Measurements from ENCODE around the gene SH3BGRL3. TPM values are rescaled to one million over a fixed set of nuclear protein-coding genes. Genes with fewer than 3 reads are reported as not detected.

SH3BGRL3 gene
- total RNA-seq, 2 donors from 2014 or later = 38.2 to 43.1 TPM

DNA sequence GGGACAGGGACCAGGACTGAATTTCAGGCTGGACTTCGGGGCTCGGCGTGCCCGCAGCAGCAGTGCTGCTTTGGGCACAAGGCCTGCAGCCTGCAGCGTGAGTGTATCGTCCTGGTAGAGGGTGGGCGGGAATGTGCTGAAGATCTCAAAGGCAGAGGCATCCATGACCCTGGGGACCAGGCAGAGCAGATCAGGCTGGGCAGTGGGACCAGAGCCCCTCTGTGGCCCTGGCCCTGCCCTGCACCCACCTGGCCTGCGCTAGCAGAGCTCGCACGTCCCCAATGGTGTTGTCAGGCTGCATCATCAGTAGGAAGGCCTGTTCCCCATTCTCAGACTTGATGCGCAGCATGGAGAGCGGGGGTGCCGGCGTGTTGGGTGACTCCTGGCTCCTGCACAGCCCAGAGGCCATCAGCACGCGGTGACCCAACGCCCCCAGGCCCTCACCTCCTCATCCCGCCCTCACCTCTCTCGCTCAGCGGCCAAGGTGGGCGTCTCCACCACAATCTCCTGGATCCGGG lies 2.6 kb downstream of the SH3BGRL3 start:
- TF ChIP-seq POLR2A (IDR thresholded peaks at IDR 0.05) (no peak), CTCF (IDR thresholded peaks at IDR 0.05) (no peak)
- no peaks in the 10 kb centered on the region for H3K27me3 ChIP-seq
- no peaks in the 10 kb centered on the region for H3K36me3 ChIP-seq (replicated peaks in 1 of 2; ENCODE audit: insufficient read depth in 1 of 2, low read depth in 2 of 2)
- peaks cover 55% of the 10 kb centered on the region for H3K4me1 ChIP-seq
- DNase-seq (no peak), ATAC-seq (no peak)
- H3K9me3 ChIP-seq = no peaks in the 10 kb centered on the region
- 84 to 89% methylated on average over 14 to 21 of the region's 22 CpGs for WGBS, 2 donors
- intact Hi-C loops (cut with DNase I) = no loop called here
- H3K27ac ChIP-seq = peak overlapping the region in 1 of 4 donors; percentile 1
- H3K4me3 ChIP-seq = no peak overlapping the region

DNA sequence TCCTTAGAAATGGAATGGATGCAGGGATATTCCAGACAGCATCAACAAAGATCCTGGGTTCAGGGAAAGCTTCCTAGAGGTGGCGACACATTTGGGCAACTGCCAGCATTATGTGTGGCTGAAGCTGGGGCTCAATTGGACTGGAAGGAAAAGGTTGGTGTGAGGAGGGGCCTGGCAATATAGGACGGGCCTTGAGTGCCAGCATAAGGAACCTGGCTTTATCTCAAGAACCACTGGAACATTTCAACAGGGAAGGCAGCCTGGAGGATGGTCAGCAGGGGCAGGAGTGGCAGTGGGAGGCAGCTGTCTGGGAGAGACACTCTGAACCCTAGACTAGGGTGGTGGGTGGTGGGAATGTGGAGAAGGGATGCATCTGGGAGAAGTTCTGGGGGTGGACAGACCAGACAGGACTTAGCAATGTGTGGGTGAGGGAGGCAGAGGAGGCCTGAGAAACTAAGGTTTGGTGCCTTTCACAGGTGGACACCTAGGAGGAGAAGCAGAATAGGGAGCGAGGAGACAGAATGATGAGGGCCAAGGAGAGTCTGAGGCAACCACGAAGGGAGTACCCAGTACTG lies 3.5 kb downstream of the SH3BGRL3 start:
- Histone ChIP-seq H3K27me3 (no peaks in the 10 kb centered on the region), H3K27ac (peak overlapping the region in 1 of 4 donors; percentile 24), H3K36me3 (replicated peaks in 1 of 2; ENCODE audit: insufficient read depth in 1 of 2, low read depth in 2 of 2) (no peaks in the 10 kb centered on the region), H3K4me3 (no peak overlapping the region), H3K9me3 (no peaks in the 10 kb centered on the region), H3K4me1 (peaks cover 46% of the 10 kb centered on the region)
- DNase-seq (no peak), ATAC-seq (no peak)
- intact Hi-C loops (cut with DNase I) = no loop called here
- TF ChIP-seq CTCF (IDR thresholded peaks at IDR 0.05) (no peak), POLR2A (IDR thresholded peaks at IDR 0.05) (no peak)
- WGBS, 2 donors = 64% methylated on average over 4 of the region's 4 CpGs

- Histone ChIP-seq H3K27ac (peak overlapping the region in 2 of 4 donors; percentile 24 to 42), H3K36me3 (replicated peaks in 1 of 2; ENCODE audit: insufficient read depth in 1 of 2, low read depth in 2 of 2) (no peaks in the 10 kb centered on the region), H3K27me3 (no peaks in the 10 kb centered on the region), H3K4me1 (peaks cover 39% of the 10 kb centered on the region), H3K4me3 (no peak overlapping the region), H3K9me3 (no peaks in the 10 kb centered on the region)
- intact Hi-C loops (cut with DNase I) = no loop called here
- no peak for DNase-seq
- ATAC-seq = no peak
- TF ChIP-seq POLR2A (IDR thresholded peaks at IDR 0.05) (no peak), CTCF (IDR thresholded peaks at IDR 0.05) (no peak)
- WGBS, 2 donors = 64 to 77% methylated on average over 8 to 12 of the region's 12 CpGs
These were observed 4.1 kb downstream of the SH3BGRL3 start for GRCh38 chr1:26283871-26284596.

DNA sequence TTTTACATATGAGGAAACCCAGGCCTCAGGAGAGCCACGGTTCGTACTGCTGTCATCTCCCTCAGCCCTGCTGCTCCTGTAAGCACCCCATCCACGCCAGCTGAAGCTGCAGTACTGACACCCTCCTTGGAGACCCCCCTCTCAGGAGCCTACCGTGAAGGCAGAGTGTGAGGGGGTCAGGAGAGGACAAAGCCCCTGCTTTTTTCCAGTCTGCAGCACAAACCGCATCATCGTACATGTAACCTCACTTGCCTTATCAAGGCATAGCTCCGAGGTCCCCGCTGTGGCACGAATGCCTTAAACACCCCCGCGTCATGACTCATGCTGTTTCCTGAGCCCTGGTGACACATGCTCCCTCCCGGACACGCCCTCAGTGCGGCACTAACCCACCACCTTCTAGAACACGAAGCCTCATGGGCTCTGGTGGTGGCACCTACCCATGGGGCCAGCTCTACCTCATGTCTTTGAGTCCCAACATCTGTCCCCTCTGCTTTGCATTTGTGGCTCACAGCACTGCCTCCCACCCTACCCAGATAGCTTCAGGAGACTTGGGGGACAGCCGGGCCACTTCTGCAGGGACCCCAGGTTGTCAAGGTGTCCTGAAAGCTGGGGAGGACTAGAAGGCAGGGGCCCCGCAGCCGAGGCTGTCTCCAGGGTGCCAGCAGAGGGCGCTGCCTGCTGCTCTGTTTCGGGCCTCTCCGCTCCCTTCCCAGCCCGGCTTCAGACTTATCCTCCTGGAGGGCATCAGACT lies 4.9 kb downstream of the SH3BGRL3 start:
- H3K4me3 ChIP-seq = no peak overlapping the region
- intact Hi-C loops (cut with DNase I) = loop anchor here (5.0 kb wide), 1 partner anchor 38 kb away; no protein-coding TSS in a partner anchor
- no peaks in the 10 kb centered on the region for H3K36me3 ChIP-seq (replicated peaks in 1 of 2; ENCODE audit: insufficient read depth in 1 of 2, low read depth in 2 of 2)
- H3K27ac ChIP-seq = peak overlapping the region in 2 of 4 donors; percentile 24 to 42
- peak; percentile 49 to 66 (median 61) for TF ChIP-seq CTCF (IDR thresholded peaks at IDR 0.05)
- no peak for TF ChIP-seq POLR2A (IDR thresholded peaks at IDR 0.05)
- DNase-seq (peak; percentile 65 to 86 (median 76)), ATAC-seq (peak; percentile 44)
- H3K27me3 ChIP-seq = no peaks in the 10 kb centered on the region
- 44 to 51% methylated on average over 15 to 22 of the region's 22 CpGs for WGBS, 2 donors
- H3K4me1 ChIP-seq = peaks cover 34% of the 10 kb centered on the region
- H3K9me3 ChIP-seq = no peaks in the 10 kb centered on the region

Measured in body of pancreas (tissue), 4 donors.